ENCODE results near the gene OTOS. TPM values are rescaled to one million over a fixed set of nuclear protein-coding genes. Genes with fewer than 3 reads are reported as not detected.

The OTOS gene
- total RNA-seq, 2 experiments from 2014 or later, result not detected

DNA sequence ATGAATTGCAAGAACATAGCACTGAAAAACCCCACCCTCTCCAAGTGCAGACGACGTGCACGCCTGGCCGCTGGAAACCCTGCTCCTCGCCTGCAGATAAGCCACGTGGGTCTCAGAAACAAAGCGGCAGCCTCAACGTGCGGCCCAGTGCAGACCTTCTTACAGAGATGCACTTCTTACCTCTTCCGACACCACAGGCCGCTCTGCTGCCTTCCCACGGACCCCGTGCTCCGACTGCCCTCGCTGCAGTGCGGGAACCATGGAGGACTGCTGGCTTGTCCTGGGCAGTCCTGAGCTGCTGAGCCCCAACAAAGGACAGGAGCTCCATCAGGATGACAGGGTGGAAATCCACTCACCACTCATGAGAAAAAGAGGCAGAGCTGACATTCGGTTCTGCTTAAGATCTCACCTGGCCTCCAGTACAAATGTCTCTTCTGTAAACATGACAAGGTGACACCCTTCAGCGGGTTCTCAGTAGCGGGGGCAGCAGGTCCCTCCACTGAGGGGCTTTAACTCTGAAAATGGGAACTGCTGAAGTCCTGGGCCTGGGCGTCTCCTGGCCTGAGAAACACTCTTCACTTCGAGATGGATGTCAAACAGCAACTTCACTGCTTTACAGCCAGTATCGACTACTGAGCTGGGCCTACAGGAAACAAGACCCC, 10.6 kb downstream of the OTOS start:
- Histone ChIP-seq H3K4me1 (ENCODE audit: insufficient read depth, low read length) (peaks cover 9% of the 10 kb centered on the region), H3K36me3 (ENCODE audit: insufficient read depth, low read length) (peaks cover 55% of the 10 kb centered on the region), H3K9me3 (ENCODE audit: control insufficient read depth in 1 of 2, insufficient read depth in 1 of 2, low read length in 2 of 2) (no peaks in the 10 kb centered on the region), H3K27me3 (ENCODE audit: control insufficient read depth in 1 of 2, insufficient read depth in 2 of 2, low read length in 2 of 2) (no peaks in the 10 kb centered on the region), H3K27ac (ENCODE audit: low read depth in 1 of 2, low read length in 2 of 2) (no peak overlapping the region), H3K4me3 (ENCODE audit: low read length) (no peak overlapping the region)
- Mint-ChIP-seq H3K36me3 (ENCODE audit: low read depth) (peaks cover 83% of the 10 kb centered on the region), H3K4me3 (no peak overlapping the region), H3K27ac (no peak overlapping the region), H3K27me3 (no peaks in the 10 kb centered on the region), H3K9me3 (peaks cover 4% of the 10 kb centered on the region), H3K4me1 (ENCODE audit: low read depth) (peaks cover 10% of the 10 kb centered on the region)
- no peak for DNase-seq
- ATAC-seq (ENCODE audit: poor library complexity), result no peak
- intact Hi-C loops (cut with DNase I, micrococcal nuclease), result loop anchor here in 1 of 2 experiments (10.0 kb wide), 2 partner anchors 435 to 1705 kb away; partner anchors contain the start of genes ASB1, DUSP28 and RNPEPL1
- ChIA-PET CTCF (interaction anchor here (0.9 kb wide), 1 partner anchor 14 kb away, joined by 3 read pairs; no protein-coding TSS in a partner anchor), POLR2A (no interaction called here)
- TF ChIP-seq, protein P1, sequence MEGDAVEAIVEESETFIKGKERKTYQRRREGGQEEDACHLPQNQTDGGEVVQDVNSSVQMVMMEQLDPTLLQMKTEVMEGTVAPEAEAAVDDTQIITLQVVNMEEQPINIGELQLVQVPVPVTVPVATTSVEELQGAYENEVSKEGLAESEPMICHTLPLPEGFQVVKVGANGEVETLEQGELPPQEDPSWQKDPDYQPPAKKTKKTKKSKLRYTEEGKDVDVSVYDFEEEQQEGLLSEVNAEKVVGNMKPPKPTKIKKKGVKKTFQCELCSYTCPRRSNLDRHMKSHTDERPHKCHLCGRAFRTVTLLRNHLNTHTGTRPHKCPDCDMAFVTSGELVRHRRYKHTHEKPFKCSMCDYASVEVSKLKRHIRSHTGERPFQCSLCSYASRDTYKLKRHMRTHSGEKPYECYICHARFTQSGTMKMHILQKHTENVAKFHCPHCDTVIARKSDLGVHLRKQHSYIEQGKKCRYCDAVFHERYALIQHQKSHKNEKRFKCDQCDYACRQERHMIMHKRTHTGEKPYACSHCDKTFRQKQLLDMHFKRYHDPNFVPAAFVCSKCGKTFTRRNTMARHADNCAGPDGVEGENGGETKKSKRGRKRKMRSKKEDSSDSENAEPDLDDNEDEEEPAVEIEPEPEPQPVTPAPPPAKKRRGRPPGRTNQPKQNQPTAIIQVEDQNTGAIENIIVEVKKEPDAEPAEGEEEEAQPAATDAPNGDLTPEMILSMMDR (IDR thresholded peaks at IDR 0.05), result no peak

DNA sequence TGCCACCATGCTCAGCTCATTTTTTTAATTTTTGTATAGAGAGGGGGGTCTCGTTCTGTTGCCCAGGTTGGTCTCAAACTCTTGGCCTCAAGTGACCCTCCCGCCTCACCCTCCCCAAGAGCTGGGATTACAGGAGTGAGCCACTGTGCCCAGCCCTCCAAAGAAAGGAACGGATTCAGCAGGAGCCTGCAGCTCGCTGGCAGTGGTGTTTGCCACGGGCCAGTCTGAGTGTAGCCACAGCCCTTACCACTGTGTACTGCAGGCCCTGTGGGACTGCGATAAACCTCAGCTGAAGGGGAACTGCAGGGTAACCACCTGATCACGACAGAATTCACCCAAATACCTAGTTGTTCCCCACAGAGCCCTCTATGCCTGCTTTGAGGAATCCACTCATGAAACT, 11.1 kb downstream of the OTOS start:
- Histone ChIP-seq H3K9me3 (ENCODE audit: control insufficient read depth in 1 of 2, insufficient read depth in 1 of 2, low read length in 2 of 2) (no peaks in the 10 kb centered on the region), H3K27ac (ENCODE audit: low read depth in 1 of 2, low read length in 2 of 2) (no peak overlapping the region), H3K4me3 (ENCODE audit: low read length) (no peak overlapping the region), H3K36me3 (ENCODE audit: insufficient read depth, low read length) (peaks cover 55% of the 10 kb centered on the region), H3K4me1 (ENCODE audit: insufficient read depth, low read length) (peaks cover 3% of the 10 kb centered on the region), H3K27me3 (ENCODE audit: control insufficient read depth in 1 of 2, insufficient read depth in 2 of 2, low read length in 2 of 2) (no peaks in the 10 kb centered on the region)
- Mint-ChIP-seq H3K36me3 (ENCODE audit: low read depth) (peaks cover 78% of the 10 kb centered on the region), H3K27ac (no peak overlapping the region), H3K27me3 (no peaks in the 10 kb centered on the region), H3K9me3 (peaks cover 4% of the 10 kb centered on the region), H3K4me1 (ENCODE audit: low read depth) (peaks cover 5% of the 10 kb centered on the region), H3K4me3 (no peak overlapping the region)
- intact Hi-C loops (cut with DNase I, micrococcal nuclease), result no loop called here
- ATAC-seq (ENCODE audit: poor library complexity), result no peak
- POLR2A ChIA-PET, result no interaction called here
- CTCF ChIA-PET, result no interaction called here
- no peak for DNase-seq
- TF ChIP-seq, protein P1 (IDR thresholded peaks at IDR 0.05), result no peak

DNA sequence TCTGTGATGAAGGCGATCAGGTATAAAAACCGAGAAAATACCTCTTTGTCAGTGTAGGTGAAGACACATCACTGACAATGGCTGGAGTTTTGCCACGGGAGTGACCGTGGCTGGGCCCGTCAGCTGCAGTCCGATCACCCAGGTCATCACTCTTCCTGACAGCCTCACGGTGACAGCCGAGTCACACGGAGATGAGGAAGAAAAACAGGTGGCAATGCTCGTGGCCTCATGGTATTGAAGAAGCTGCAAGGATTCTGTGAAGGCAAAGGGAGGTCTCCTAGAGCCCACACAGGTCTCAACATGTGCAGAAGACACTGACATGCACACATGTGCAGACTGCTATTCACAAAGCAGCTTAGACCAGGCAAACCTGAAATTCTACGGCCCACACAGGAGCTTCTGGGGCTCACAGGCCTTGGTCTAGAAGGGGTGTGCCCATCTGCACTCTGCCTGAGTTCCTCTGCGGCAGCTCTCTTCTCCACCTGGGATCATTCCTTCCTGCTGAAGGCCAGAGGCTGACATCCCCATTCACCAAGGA, 11.8 kb downstream of the OTOS start:
- CTCF ChIA-PET, result no interaction called here
- H3K4me1 Mint-ChIP-seq (ENCODE audit: low read depth), result peaks cover under 1% of the 10 kb centered on the region
- POLR2A ChIA-PET, result no interaction called here
- peaks cover 4% of the 10 kb centered on the region for H3K9me3 Mint-ChIP-seq
- intact Hi-C loops (cut with DNase I, micrococcal nuclease), result no loop called here
- H3K36me3 Mint-ChIP-seq (ENCODE audit: low read depth), result peaks cover 72% of the 10 kb centered on the region
- Histone ChIP-seq H3K4me3 (ENCODE audit: low read length) (no peak overlapping the region), H3K27ac (ENCODE audit: low read depth in 1 of 2, low read length in 2 of 2) (no peak overlapping the region), H3K36me3 (ENCODE audit: insufficient read depth, low read length) (peaks cover 53% of the 10 kb centered on the region), H3K4me1 (ENCODE audit: insufficient read depth, low read length) (no peaks in the 10 kb centered on the region), H3K27me3 (ENCODE audit: control insufficient read depth in 1 of 2, insufficient read depth in 2 of 2, low read length in 2 of 2) (no peaks in the 10 kb centered on the region), H3K9me3 (ENCODE audit: control insufficient read depth in 1 of 2, insufficient read depth in 1 of 2, low read length in 2 of 2) (no peaks in the 10 kb centered on the region)
- TF ChIP-seq, protein P1 (IDR thresholded peaks at IDR 0.05), result no peak
- DNase-seq, result no peak
- no peak overlapping the region for H3K27ac Mint-ChIP-seq
- H3K4me3 Mint-ChIP-seq, result no peak overlapping the region
- ATAC-seq (ENCODE audit: poor library complexity), result no peak
- no peaks in the 10 kb centered on the region for H3K27me3 Mint-ChIP-seq
